ENCODE results near the gene BCL2L13.
A peak's percentile ranks its signal among the peaks of the same experiment; 100 is the strongest.

DNA sequence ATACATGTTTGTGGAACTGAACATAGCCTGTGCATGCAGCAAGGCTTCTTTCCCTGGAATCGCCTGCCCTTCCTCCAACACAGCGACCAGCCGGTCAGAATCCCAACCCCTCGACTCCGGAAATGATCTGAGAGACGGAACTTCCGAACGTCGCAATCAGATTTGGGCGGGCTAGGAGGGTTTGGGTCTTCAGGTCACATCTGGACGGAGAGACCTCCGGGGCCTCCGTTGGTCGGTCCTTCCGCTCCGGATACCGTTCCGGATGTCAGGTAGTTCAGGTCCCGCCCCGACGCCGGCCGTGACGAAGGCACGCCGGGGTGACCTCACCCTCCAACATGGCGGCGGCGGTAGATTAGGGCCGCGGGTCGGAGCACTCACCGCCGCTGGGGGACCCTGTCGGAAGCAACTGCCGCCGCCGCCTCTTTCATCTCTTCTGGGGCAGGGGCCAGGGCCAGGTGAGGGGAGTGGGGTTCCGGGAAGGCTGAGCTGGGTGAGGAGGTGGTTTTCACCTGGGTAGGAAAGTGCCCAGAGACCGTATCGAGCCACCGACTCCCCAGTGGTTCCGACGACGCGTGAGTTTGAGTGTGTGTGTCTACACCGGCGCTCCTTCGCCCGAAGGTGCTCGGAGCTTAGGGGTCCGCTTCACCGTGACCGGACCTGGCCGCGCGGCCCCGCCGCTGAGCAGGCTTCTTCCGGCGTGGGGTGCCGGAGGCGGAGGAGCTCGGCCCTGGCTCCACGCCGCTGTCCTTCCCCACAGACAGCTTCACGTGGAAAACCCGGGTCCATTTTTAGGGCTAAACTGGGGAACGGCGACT, at the start of gene BCL2L13:
- TF ChIP-seq, protein P1, sequence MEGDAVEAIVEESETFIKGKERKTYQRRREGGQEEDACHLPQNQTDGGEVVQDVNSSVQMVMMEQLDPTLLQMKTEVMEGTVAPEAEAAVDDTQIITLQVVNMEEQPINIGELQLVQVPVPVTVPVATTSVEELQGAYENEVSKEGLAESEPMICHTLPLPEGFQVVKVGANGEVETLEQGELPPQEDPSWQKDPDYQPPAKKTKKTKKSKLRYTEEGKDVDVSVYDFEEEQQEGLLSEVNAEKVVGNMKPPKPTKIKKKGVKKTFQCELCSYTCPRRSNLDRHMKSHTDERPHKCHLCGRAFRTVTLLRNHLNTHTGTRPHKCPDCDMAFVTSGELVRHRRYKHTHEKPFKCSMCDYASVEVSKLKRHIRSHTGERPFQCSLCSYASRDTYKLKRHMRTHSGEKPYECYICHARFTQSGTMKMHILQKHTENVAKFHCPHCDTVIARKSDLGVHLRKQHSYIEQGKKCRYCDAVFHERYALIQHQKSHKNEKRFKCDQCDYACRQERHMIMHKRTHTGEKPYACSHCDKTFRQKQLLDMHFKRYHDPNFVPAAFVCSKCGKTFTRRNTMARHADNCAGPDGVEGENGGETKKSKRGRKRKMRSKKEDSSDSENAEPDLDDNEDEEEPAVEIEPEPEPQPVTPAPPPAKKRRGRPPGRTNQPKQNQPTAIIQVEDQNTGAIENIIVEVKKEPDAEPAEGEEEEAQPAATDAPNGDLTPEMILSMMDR (optimal IDR thresholded peaks at IDR 0.05 in 1 of 3, IDR thresholded peaks at IDR 0.05 in 1 of 3, conservative IDR thresholded peaks at IDR 0.05 in 1 of 3; ENCODE audit: extremely low read depth in 1 of 3, insufficient read depth in 2 of 3, low read length in 3 of 3) = peak in 1 of 3 experiments; percentile 2
- no peak for TF ChIP-seq EZH2 (IDR thresholded peaks at IDR 0.05; ENCODE audit: low read length)
